ENCODE measurements around the gene TTC27. TPM values are rescaled to one million over a fixed set of nuclear protein-coding genes. Genes with fewer than 3 reads are reported as not detected.

Gene TTC27
- total RNA-seq, 1 donor from 2014 or later = 20.4 TPM

GRCh38 chr2:32755666-32756065 lies 127.8 kb downstream of the TTC27 start:
- Mint-ChIP-seq H3K27ac (no peak overlapping the region), H3K4me3 (no peak overlapping the region), H3K4me1 (ENCODE audit: unreplicated experiment) (no peaks in the 10 kb centered on the region), H3K27me3 (no peaks in the 10 kb centered on the region), H3K9me3 (no peaks in the 10 kb centered on the region), H3K36me3 (peaks cover 21% of the 10 kb centered on the region)
- no peak for DNase-seq (ENCODE audit: extremely low spot score, unreplicated experiment)
- TF ChIP-seq CTCF (conservative IDR thresholded peaks at IDR 0.05) = no peak

- Mint-ChIP-seq H3K36me3 (peaks cover 24% of the 10 kb centered on the region), H3K4me1 (ENCODE audit: unreplicated experiment) (no peaks in the 10 kb centered on the region), H3K27ac (no peak overlapping the region), H3K9me3 (no peaks in the 10 kb centered on the region), H3K27me3 (no peaks in the 10 kb centered on the region), H3K4me3 (no peak overlapping the region)
- no peak for DNase-seq (ENCODE audit: extremely low spot score, unreplicated experiment)
- no peak for TF ChIP-seq CTCF (conservative IDR thresholded peaks at IDR 0.05)
These were observed 128.4 kb downstream of the TTC27 start for GRCh38 chr2:32756074-32756727.

DNA sequence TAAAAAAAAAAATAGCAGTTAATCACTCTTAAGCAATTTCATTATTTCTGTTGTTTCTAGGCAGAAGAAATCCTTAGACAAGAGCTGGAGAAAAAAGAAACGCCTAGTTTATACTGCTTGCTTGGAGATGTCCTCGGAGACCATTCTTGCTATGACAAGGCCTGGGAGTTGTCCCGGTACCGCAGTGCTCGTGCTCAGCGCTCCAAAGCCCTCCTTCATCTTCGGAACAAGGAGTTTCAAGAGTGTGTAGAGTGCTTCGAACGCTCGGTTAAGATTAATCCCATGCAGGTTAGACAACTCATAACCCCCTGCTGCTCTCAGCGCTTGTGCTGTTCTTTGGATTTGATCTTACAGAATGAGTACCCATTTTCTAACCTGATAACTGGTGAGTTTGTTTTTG lies 130.4 kb downstream of the TTC27 start:
- DNase-seq (ENCODE audit: extremely low spot score, unreplicated experiment) = no peak
- no peak overlapping the region for H3K4me3 Mint-ChIP-seq
- no peak overlapping the region for H3K27ac Mint-ChIP-seq
- no peak for TF ChIP-seq CTCF (conservative IDR thresholded peaks at IDR 0.05)
- H3K27me3 Mint-ChIP-seq = no peaks in the 10 kb centered on the region
- no peaks in the 10 kb centered on the region for H3K9me3 Mint-ChIP-seq
- no peaks in the 10 kb centered on the region for H3K4me1 Mint-ChIP-seq (ENCODE audit: unreplicated experiment)
- H3K36me3 Mint-ChIP-seq = peaks cover 29% of the 10 kb centered on the region

DNA sequence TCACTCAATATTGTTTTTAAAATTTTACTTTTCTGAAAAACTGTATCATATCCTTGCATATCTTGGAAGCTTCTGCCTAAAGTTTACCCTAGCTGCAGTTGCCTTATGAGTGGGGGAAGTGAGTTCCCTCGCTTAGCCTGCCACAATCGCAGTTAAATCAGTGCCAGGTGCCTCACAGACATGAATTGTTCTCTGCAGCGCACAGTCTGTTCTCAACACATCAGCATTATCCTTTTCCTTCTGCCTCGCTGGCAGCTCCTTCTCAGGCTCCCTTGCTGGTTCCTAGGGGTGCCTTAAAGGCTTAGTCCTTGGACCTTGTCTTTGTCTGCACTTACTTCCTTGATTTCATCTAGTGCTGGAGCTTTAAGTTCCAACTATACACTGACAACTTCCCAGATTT lies 132.8 kb downstream of the TTC27 start:
- no peak overlapping the region for H3K27ac Mint-ChIP-seq
- no peaks in the 10 kb centered on the region for H3K4me1 Mint-ChIP-seq (ENCODE audit: unreplicated experiment)

DNA sequence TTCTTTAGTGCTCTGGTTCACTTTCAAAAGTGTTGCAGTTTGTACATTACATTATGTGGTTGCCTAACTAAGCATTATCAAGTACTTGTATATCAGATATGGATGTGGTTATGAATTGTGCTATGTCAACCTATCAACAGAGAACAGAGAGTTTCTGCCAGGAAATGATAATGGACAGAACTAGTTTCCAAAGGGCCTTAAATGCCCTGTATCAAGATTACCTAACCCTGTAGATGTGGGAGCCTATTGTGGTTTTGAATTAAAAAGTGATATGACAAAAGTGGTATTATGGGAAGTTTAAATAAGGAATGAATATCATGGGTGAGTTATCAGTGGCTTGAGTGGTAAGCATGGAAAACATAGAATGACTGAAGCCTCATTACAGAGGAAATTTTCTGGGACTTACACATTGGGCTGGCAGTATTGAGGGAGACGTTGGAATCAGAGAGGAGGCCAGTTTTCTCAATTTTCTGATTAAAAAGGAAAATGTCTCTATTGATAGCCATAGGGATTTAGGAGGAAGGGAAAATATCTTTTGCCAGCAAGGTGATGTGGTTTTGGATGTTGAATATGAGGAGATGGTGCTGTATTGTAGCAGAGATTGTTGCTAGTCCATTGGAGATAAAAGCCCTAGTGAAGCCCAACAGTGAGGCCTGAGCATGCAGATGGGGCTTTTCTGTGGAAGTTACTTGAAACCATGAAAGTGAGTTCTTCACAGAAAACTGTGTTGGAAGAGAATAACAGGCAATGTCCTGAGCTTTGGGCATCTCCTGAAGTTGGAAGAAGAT lies 140.7 kb downstream of the TTC27 start:
- no peaks in the 10 kb centered on the region for H3K9me3 Mint-ChIP-seq
- peaks cover 7% of the 10 kb centered on the region for H3K4me1 Mint-ChIP-seq (ENCODE audit: unreplicated experiment)
- H3K27ac Mint-ChIP-seq = no peak overlapping the region
- H3K36me3 Mint-ChIP-seq = peaks cover 8% of the 10 kb centered on the region
- no peak for TF ChIP-seq CTCF (conservative IDR thresholded peaks at IDR 0.05)
- H3K27me3 Mint-ChIP-seq = no peaks in the 10 kb centered on the region
- H3K4me3 Mint-ChIP-seq = no peak overlapping the region
- DNase-seq (ENCODE audit: extremely low spot score, unreplicated experiment) = no peak

More for the DNA sequence above, 132.8 kb downstream of the TTC27 start:
- Mint-ChIP-seq H3K4me3 (no peak overlapping the region), H3K36me3 (peaks cover 34% of the 10 kb centered on the region), H3K27me3 (no peaks in the 10 kb centered on the region), H3K9me3 (no peaks in the 10 kb centered on the region)
- no peak for DNase-seq (ENCODE audit: extremely low spot score, unreplicated experiment)
- TF ChIP-seq CTCF (conservative IDR thresholded peaks at IDR 0.05) = no peak
